GM12872 (cell line): ENCODE data around the gene ABHD12.

ENCODE experiments used
- CTCF ChIP-seq: IDR thresholded peaks from 3 replicates; pipeline ENCODE4 v1.5.1; 2011; ENCODE audit warnings: low read depth, mild to moderate bottlenecking, low read length, moderate library complexity; ENCODE audit not compliant: insufficient read depth

Gene ABHD12

GRCh38 chr20:25253606-25254275, 136.9 kb downstream of the ABHD12 start:
- no peak for TF ChIP-seq CTCF

- no peak for TF ChIP-seq CTCF
These were observed 137.8 kb downstream of the ABHD12 start for GRCh38 chr20:25252686-25253421.

- no peak for TF ChIP-seq CTCF
These were observed 138.4 kb downstream of the ABHD12 start for GRCh38 chr20:25252230-25252651.

DNA sequence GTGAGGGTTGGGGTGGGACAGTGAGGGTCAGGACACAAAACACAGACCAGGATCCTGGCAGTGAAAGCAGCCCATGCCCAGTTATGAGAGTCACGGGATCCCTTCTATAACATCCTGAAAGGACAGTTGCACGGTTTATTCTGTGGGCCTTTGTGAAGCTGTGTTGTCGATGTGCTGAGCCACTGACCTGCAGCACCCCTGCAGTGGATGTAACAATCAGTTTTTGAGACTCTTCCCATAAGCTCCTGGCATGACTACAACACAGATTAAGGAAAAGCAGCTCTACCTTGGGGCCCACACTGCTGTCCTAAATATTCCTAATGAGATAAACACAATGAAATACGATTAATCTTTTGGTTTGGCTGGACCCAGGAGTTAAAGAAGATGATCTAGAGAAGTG, 139.1 kb downstream of the ABHD12 start:
- TF ChIP-seq CTCF = no peak

- no peak for TF ChIP-seq CTCF
These were observed 139.6 kb downstream of the ABHD12 start for GRCh38 chr20:25251019-25251418.

- no peak for TF ChIP-seq CTCF
These were observed 140.1 kb downstream of the ABHD12 start for GRCh38 chr20:25250508-25250907.
